IMR-90 (cell line): ENCODE measurements around the gene NDUFV2.

Experiments
- BHLHE40 ChIP-seq: fragments of 150-350 bp; IDR thresholded peaks from 2 replicates; pipeline ENCODE4 v1.6.1; 2016; ENCODE audit warnings: mild to moderate bottlenecking, low read depth, low read length
- CEBPB ChIP-seq: IDR thresholded peaks from 2 replicates; pipeline ENCODE4 v1.6.1; 2012; ENCODE audit warnings: low read depth, low read length, improper control_type of control experiment
- CHD1 ChIP-seq: IDR thresholded peaks from 2 replicates; pipeline ENCODE4 v1.6.1; 2012; ENCODE audit warnings: low read depth, low read length, improper control_type of control experiment
- CTCF ChIP-seq: conservative IDR thresholded peaks from 2 replicates; pipeline ENCODE4 v1.5.1; 2012; ENCODE audit warnings: mild to moderate bottlenecking, low read depth, low read length, improper control_type of control experiment
- FOS ChIP-seq: fragments of 150-350 bp; IDR thresholded peaks from 2 replicates; pipeline ENCODE4 v1.6.1; 2016; ENCODE audit warnings: low read depth, low read length
- MAFK ChIP-seq: IDR thresholded peaks from 2 replicates; pipeline ENCODE4 v1.6.1; 2012; ENCODE audit warnings: low read depth, low read length, improper control_type of control experiment
- MXI1 ChIP-seq: IDR thresholded peaks from 2 replicates; pipeline ENCODE4 v1.6.1; 2012; ENCODE audit warnings: low read depth, mild to moderate bottlenecking, low read length, moderate library complexity, borderline replicate concordance
- NFE2L2 ChIP-seq: fragments of 150-350 bp; IDR thresholded peaks from 2 replicates; pipeline ENCODE4 v1.6.1; 2016; ENCODE audit warnings: low read depth, mild to moderate bottlenecking, low read length
- POLR2A ChIP-seq: IDR thresholded peaks from 2 replicates; pipeline ENCODE4 v1.6.1; 2012; ENCODE audit warnings: mild to moderate bottlenecking, low read depth, low read length
- RAD21 ChIP-seq: IDR thresholded peaks from 2 replicates; pipeline ENCODE4 v1.6.1; 2012; ENCODE audit warnings: low read length, improper control_type of control experiment
- RCOR1 ChIP-seq: IDR thresholded peaks from 2 replicates; pipeline ENCODE4 v1.6.1; 2012; ENCODE audit warnings: mild to moderate bottlenecking, low read length, improper control_type of control experiment; ENCODE audit not compliant: insufficient replicate concordance
- RFX5 ChIP-seq: IDR thresholded peaks from 2 replicates; pipeline ENCODE4 v1.8.0; 2012; ENCODE audit warnings: low read depth, mild to moderate bottlenecking, low read length, moderate library complexity
- SMC3 ChIP-seq: fragments of 150-350 bp; IDR thresholded peaks from 2 replicates; pipeline ENCODE4 v1.6.1; 2016; ENCODE audit warnings: low read depth, mild to moderate bottlenecking, antibody characterized with exemption, low read length, moderate library complexity
- USF2 ChIP-seq: fragments of 150-350 bp; IDR thresholded peaks from 2 replicates; pipeline ENCODE4 v1.6.1; 2017; ENCODE audit warnings: mild to moderate bottlenecking, antibody characterized with exemption, low read length, low read depth

GRCh38 chr18:9137168-9138066 is 34.9 kb downstream of the NDUFV2 start:
- TF ChIP-seq CTCF (no peak), RCOR1 (no peak), USF2 (no peak), CEBPB (0 out of 2 replicates have a peak, but pooled peaks have one; percentile 29), SMC3 (no peak), FOS (peak; percentile 48), POLR2A (peak; percentile 90), RFX5 (no peak), BHLHE40 (peak; percentile 49), RAD21 (peak; percentile 22), MXI1 (0 out of 2 replicates have a peak, but pooled peaks have one; percentile 54), NFE2L2 (no peak), MAFK (0 out of 2 replicates have a peak, but pooled peaks have one; percentile 24), CHD1 (peak; percentile 92)
